A673 (cell line): ENCODE results near the gene KDM3A. TPM values are rescaled to one million over a fixed set of nuclear protein-coding genes. Genes with fewer than 3 reads are reported as not detected.

Experiments
- BruUV-seq: library from RNA; stranded (reverse); fragments of 400-500 nt; replicated peaks from 2 replicates; lab custom pipeline; 2021; lab: Mats Ljungman, UMichigan
- CTCF ChIA-PET: fragments of 300-600 bp; sonication (Branson Sonifier 250); formaldehyde crosslinking; loops from one replicate; lab custom pipeline; 2022; ENCODE audit warnings: antibody characterized with exemption; lab: Charles Lee
- POLR2A ChIA-PET: fragments of 300-600 bp; sonication (Branson Sonifier 250); formaldehyde crosslinking; loops from one replicate; lab custom pipeline; 2022; ENCODE audit warnings: antibody characterized with exemption; ENCODE audit not compliant: low non-redundant PET; lab: Charles Lee
- DNase-seq: peaks from one replicate; pipeline ENCODE4 v3.0.0-alpha.2; 2015; ENCODE audit warnings: low spot score
- H3K27ac ChIP-seq: fragments of 200-600 bp; sonication (generic); 2 replicates; pipeline ENCODE4 v1.5.1; 2016; ENCODE audit warnings: mixed run types, low read depth, mild to moderate bottlenecking, mixed read lengths, antibody characterized with exemption, low read length; ENCODE audit not compliant: poor library complexity, severe bottlenecking
- H3K27me3 ChIP-seq: fragments of 200-600 bp; sonication (generic); replicated peaks from 2 replicates; pipeline ENCODE4 v1.6.1; 2017; ENCODE audit warnings: mixed run types, low read depth, mild to moderate bottlenecking, mixed read lengths, antibody characterized with exemption, low read length; ENCODE audit not compliant: insufficient read depth, poor library complexity
- H3K36me3 ChIP-seq: fragments of 200-600 bp; sonication (generic); 2 replicates; pipeline ENCODE4 v1.6.1; 2016; ENCODE audit warnings: mixed run types, mild to moderate bottlenecking, mixed read lengths, antibody characterized with exemption, low read length; ENCODE audit not compliant: insufficient read depth, poor library complexity, severe bottlenecking
- H3K4me1 ChIP-seq: fragments of 200-600 bp; sonication (generic); 2 replicates; pipeline ENCODE4 v1.6.1; 2017; ENCODE audit warnings: mixed run types, mild to moderate bottlenecking, mixed read lengths, antibody characterized with exemption, low read length; ENCODE audit not compliant: insufficient read depth, poor library complexity, severe bottlenecking
- H3K4me3 ChIP-seq: fragments of 200-600 bp; sonication (generic); 2 replicates; pipeline ENCODE4 v1.5.1; 2016; ENCODE audit warnings: low read depth, mixed run types, mild to moderate bottlenecking, mixed read lengths, low read length; ENCODE audit not compliant: poor library complexity, severe bottlenecking
- H3K9me3 ChIP-seq: fragments of 200-600 bp; sonication (generic); 2 replicates; pipeline ENCODE4 v1.6.1; 2016; ENCODE audit warnings: mixed run types, low read depth, mild to moderate bottlenecking, mixed read lengths, antibody characterized with exemption, low read length; ENCODE audit not compliant: poor library complexity, severe bottlenecking
- EZH2 ChIP-seq: fragments of 200-600 bp; sonication (generic); IDR thresholded peaks from 2 replicates; pipeline ENCODE4 v1.6.1; 2017; ENCODE audit warnings: borderline replicate concordance, low read depth, mild to moderate bottlenecking, mixed read lengths, antibody characterized with exemption, low read length; ENCODE audit not compliant: poor library complexity, severe bottlenecking
- intact Hi-C: fragments of 100-400 bp; cut with micrococcal nuclease; formaldehyde crosslinking; loops from one replicate; pipeline ENCODE4 v1.10.0; 2022; ENCODE audit not compliant: unreplicated experiment
- total RNA-seq: library from RNA; stranded (reverse); gene quantifications from 2 replicates; pipeline ENCODE4 v1.2.3, GENCODE V29; 2021
- TF ChIP-seq, protein P1 (sequence below): fragments of 300-800, 200-600 bp; sonication (generic); conservative IDR thresholded peaks from 2 replicates; pipeline ENCODE4 v1.5.1; 2017; ENCODE audit warnings: low read depth, mild to moderate bottlenecking, antibody characterized with exemption, low read length, moderate library complexity, mixed read lengths

Gene KDM3A
- total RNA-seq, 1 experiment from 2014 or later, result 40.7 TPM

DNA sequence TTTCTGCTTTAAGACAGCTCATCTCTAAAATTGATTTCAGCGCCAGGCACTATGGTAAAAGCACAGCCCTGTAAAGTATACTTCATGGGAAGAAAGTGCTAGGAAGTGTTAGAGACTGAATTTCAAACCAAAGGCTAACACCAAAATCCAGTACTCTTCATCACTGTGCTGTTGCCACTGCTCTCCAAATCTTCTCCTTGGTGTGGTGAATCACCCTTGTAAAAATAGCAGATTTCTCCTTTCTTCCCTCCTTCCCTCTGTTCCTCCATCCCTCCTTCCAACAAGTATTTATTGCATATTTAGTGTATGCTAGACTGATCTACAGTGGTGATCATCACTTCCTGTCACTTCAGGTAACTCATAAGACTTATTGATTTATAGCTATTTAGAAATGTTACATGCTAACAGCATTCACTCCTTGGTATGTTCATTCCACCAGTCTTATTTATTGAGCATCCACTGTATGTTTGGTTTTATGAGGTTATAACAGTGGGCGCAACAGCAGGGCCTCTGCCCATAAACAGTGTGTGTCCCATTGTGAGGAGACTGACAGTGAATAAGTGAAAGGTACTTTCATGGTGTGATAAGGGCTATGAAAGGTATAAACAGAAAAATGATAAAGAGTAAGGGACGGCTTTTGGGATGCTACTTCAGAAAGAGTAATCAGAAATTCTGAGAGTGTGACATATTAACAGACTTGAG is 20.0 kb downstream of the KDM3A start:
- Histone ChIP-seq H3K27ac (no peak overlapping the region), H3K4me3 (no peak overlapping the region), H3K27me3 (no peaks in the 10 kb centered on the region), H3K9me3 (no peaks in the 10 kb centered on the region), H3K4me1 (no peaks in the 10 kb centered on the region), H3K36me3 (peaks cover 78% of the 10 kb centered on the region)
- TF ChIP-seq, protein P1, sequence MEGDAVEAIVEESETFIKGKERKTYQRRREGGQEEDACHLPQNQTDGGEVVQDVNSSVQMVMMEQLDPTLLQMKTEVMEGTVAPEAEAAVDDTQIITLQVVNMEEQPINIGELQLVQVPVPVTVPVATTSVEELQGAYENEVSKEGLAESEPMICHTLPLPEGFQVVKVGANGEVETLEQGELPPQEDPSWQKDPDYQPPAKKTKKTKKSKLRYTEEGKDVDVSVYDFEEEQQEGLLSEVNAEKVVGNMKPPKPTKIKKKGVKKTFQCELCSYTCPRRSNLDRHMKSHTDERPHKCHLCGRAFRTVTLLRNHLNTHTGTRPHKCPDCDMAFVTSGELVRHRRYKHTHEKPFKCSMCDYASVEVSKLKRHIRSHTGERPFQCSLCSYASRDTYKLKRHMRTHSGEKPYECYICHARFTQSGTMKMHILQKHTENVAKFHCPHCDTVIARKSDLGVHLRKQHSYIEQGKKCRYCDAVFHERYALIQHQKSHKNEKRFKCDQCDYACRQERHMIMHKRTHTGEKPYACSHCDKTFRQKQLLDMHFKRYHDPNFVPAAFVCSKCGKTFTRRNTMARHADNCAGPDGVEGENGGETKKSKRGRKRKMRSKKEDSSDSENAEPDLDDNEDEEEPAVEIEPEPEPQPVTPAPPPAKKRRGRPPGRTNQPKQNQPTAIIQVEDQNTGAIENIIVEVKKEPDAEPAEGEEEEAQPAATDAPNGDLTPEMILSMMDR, result no peak
- TF ChIP-seq EZH2, result no peak
- intact Hi-C loops, result no loop called here
- ChIA-PET POLR2A (no interaction called here), CTCF (no interaction called here)
- BruUV-seq, result no TSS peak
- no peak for DNase-seq

DNA sequence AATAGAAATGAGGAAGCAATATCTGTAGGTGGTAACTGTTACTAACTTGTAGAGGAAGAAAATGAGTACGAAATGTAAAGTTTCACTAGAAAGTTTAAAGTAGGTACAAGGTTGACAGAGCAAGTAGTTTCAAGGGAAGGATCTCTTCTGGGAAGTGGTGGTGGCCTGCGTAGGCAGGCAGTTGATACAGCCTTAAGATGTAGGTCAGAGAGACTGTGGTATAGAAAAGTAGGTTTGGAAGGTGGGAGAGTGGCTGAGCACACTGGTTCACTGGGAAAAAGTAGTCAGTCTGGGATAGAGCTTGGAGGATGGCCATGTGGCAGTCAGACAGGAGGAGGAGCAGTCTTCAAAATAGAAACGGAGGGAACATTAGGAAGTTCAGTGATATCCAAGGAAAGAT is 23.5 kb downstream of the KDM3A start:
- Histone ChIP-seq H3K27ac (no peak overlapping the region), H3K4me3 (no peak overlapping the region), H3K36me3 (peaks cover 78% of the 10 kb centered on the region), H3K27me3 (no peaks in the 10 kb centered on the region), H3K4me1 (no peaks in the 10 kb centered on the region), H3K9me3 (no peaks in the 10 kb centered on the region)
- no peak for DNase-seq
- BruUV-seq, result no TSS peak
- POLR2A ChIA-PET, result interaction anchor here (0.6 kb wide), 1 partner anchor 33 kb away, joined by 6 read pairs; no protein-coding TSS in a partner anchor
- intact Hi-C loops, result no loop called here
- CTCF ChIA-PET, result no interaction called here
- TF ChIP-seq, protein P1, result no peak
- TF ChIP-seq EZH2, result no peak

DNA sequence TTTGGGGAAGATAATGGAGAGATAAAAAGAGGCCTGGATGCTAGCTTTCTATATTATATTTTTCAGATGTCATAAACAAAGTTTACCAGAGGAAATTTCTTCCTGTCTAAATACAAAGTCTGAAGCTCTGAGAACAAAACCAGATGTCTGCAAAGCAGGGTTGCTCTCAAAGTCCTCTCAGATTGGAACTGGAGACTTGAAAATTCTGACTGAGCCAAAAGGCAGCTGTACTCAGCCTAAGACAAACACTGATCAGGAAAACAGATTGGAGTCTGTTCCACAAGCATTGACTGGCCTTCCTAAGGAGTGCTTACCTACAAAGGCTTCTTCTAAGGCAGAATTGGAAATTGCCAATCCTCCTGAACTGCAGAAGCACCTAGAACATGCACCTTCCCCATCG is 25.1 kb downstream of the KDM3A start:
- Histone ChIP-seq H3K4me3 (no peak overlapping the region), H3K27ac (no peak overlapping the region), H3K9me3 (no peaks in the 10 kb centered on the region), H3K27me3 (no peaks in the 10 kb centered on the region), H3K4me1 (no peaks in the 10 kb centered on the region), H3K36me3 (peaks cover 82% of the 10 kb centered on the region)
- POLR2A ChIA-PET, result no interaction called here
- CTCF ChIA-PET, result no interaction called here
- intact Hi-C loops, result no loop called here
- no peak for DNase-seq
- no TSS peak for BruUV-seq
- TF ChIP-seq, protein P1, result no peak
- TF ChIP-seq EZH2, result no peak
